HG02678 (cell line): ENCODE data around the gene ANKRD33.

ENCODE experiments used
- ATAC-seq: cut with Tn5 transposase; IDR thresholded peaks from one replicate; pipeline ENCODE4 v1.9.1; 2021; ENCODE audit warnings: mild to moderate bottlenecking, moderate library complexity; ENCODE audit not compliant: unreplicated experiment

The ANKRD33 gene

GRCh38 chr12:51855586-51856428 is 32.1 kb upstream of the ANKRD33 start:
- ATAC-seq: no peak

- ATAC-seq: no peak
Measured at GRCh38 chr12:51860986-51861385, 26.9 kb upstream of the ANKRD33 start.

- ATAC-seq: no peak
Measured at GRCh38 chr12:51862947-51863346, 25.0 kb upstream of the ANKRD33 start.

GRCh38 chr12:51863363-51863932 is 24.5 kb upstream of the ANKRD33 start:
- ATAC-seq: no peak

GRCh38 chr12:51863933-51864832 is 23.7 kb upstream of the ANKRD33 start:
- no peak for ATAC-seq

- no peak for ATAC-seq
Measured at GRCh38 chr12:51864833-51865670, 22.9 kb upstream of the ANKRD33 start.

- no peak for ATAC-seq
Measured at GRCh38 chr12:51865757-51866270, 22.1 kb upstream of the ANKRD33 start.

- ATAC-seq: no peak
Measured at GRCh38 chr12:51866324-51866723, 21.6 kb upstream of the ANKRD33 start.

- ATAC-seq: no peak
Measured at GRCh38 chr12:51866762-51867161, 21.1 kb upstream of the ANKRD33 start.

GRCh38 chr12:51867371-51867770 is 20.5 kb upstream of the ANKRD33 start:
- ATAC-seq: no peak

GRCh38 chr12:51867796-51868428 is 20.0 kb upstream of the ANKRD33 start:
- ATAC-seq: no peak

- no peak for ATAC-seq
Measured at GRCh38 chr12:51868821-51869495, 18.9 kb upstream of the ANKRD33 start.

- ATAC-seq: no peak
Measured at GRCh38 chr12:51869496-51869865, 18.4 kb upstream of the ANKRD33 start.

- no peak for ATAC-seq
Measured at GRCh38 chr12:51869931-51870330, 18.0 kb upstream of the ANKRD33 start.

GRCh38 chr12:51870504-51870903 is 17.4 kb upstream of the ANKRD33 start:
- no peak for ATAC-seq

- no peak for ATAC-seq
Measured at GRCh38 chr12:51871126-51871525, 16.8 kb upstream of the ANKRD33 start.

- no peak for ATAC-seq
Measured at GRCh38 chr12:51871918-51872688, 15.8 kb upstream of the ANKRD33 start.

GRCh38 chr12:51872689-51872981 is 15.3 kb upstream of the ANKRD33 start:
- no peak for ATAC-seq
